Activated T-helper 17 cell treated with anti-CD3 and anti-CD28 coated beads, Interleukin-2, amount 50 U/mL, for 72 hours (primary cell): ENCODE results near the gene CMTM6. TPM values are rescaled to one million over a fixed set of nuclear protein-coding genes. Genes with fewer than 3 reads are reported as not detected.
"Not testable (repeated sequence)": the region's sequence is repeated elsewhere in the genome, so short reads cannot be mapped to it uniquely, and the experiment has no call there.

ENCODE experiments used
- ATAC-seq: fragments of 150-1000 bp; cut with Tn5 transposase; replicated peaks from 2 replicates; pipeline ENCODE4 v1.10.0; 2021; ENCODE audit warnings: mild to moderate bottlenecking, moderate library complexity
- H3K27ac Mint-ChIP-seq: one replicate; pipeline ENCODE4 v1.8.0; 2022; ENCODE audit warnings: mixed read lengths
- H3K27me3 Mint-ChIP-seq: one replicate; pipeline ENCODE4 v1.8.0; 2022; ENCODE audit warnings: mixed read lengths
- H3K36me3 Mint-ChIP-seq: one replicate; pipeline ENCODE4 v1.8.0; 2022; ENCODE audit warnings: low read depth, mild to moderate bottlenecking, mixed read lengths
- H3K4me1 Mint-ChIP-seq: one replicate; pipeline ENCODE4 v1.8.0; 2022; ENCODE audit warnings: mixed read lengths
- H3K4me3 Mint-ChIP-seq: one replicate; pipeline ENCODE4 v1.8.0; 2022; ENCODE audit warnings: mild to moderate bottlenecking, mixed read lengths
- H3K9me3 Mint-ChIP-seq: one replicate; pipeline ENCODE4 v1.8.0; 2022; ENCODE audit warnings: mixed read lengths
- total RNA-seq, 2 donors: library from RNA; stranded (reverse); gene quantifications; one replicate each; pipeline ENCODE4 v1.2.3, GENCODE V29; 2022

The CMTM6 gene
- total RNA-seq, 2 donors from 2014 or later, result 101 to 124 TPM

- Mint-ChIP-seq H3K36me3 (peaks cover 55% of the 10 kb centered on the region), H3K27me3 (no peaks in the 10 kb centered on the region), H3K4me1 (peaks cover 29% of the 10 kb centered on the region), H3K4me3 (no peak overlapping the region), H3K27ac (peak overlapping the region; percentile 63), H3K9me3 (peaks cover 4% of the 10 kb centered on the region)
- ATAC-seq, result no peak
Measured at GRCh38 chr3:32454111-32454510, 48.5 kb downstream of the CMTM6 start.

- no peak overlapping the region for H3K4me3 Mint-ChIP-seq
- peaks cover 61% of the 10 kb centered on the region for H3K36me3 Mint-ChIP-seq
- peaks cover 27% of the 10 kb centered on the region for H3K4me1 Mint-ChIP-seq
- H3K27me3 Mint-ChIP-seq, result no peaks in the 10 kb centered on the region
- H3K9me3 Mint-ChIP-seq, result peaks cover 3% of the 10 kb centered on the region
- peak overlapping the region; percentile 69 for H3K27ac Mint-ChIP-seq
- no peak for ATAC-seq
Measured at GRCh38 chr3:32453346-32453745, 49.3 kb downstream of the CMTM6 start.

GRCh38 chr3:32452009-32452408 lies 50.6 kb downstream of the CMTM6 start:
- peaks cover 66% of the 10 kb centered on the region for H3K36me3 Mint-ChIP-seq
- no peak for ATAC-seq
- H3K27me3 Mint-ChIP-seq, result no peaks in the 10 kb centered on the region
- no peak overlapping the region for H3K27ac Mint-ChIP-seq
- H3K9me3 Mint-ChIP-seq, result no peaks in the 10 kb centered on the region
- peaks cover 26% of the 10 kb centered on the region for H3K4me1 Mint-ChIP-seq
- no peak overlapping the region for H3K4me3 Mint-ChIP-seq

- no peak for ATAC-seq
- peaks cover 75% of the 10 kb centered on the region for H3K36me3 Mint-ChIP-seq
- peaks cover 34% of the 10 kb centered on the region for H3K4me1 Mint-ChIP-seq
- H3K9me3 Mint-ChIP-seq, result no peaks in the 10 kb centered on the region
- no peak overlapping the region for H3K4me3 Mint-ChIP-seq
- no peaks in the 10 kb centered on the region for H3K27me3 Mint-ChIP-seq
- peak overlapping the region; percentile 73 for H3K27ac Mint-ChIP-seq
Measured at GRCh38 chr3:32450992-32451659, 51.5 kb downstream of the CMTM6 start.

GRCh38 chr3:32450426-32450825 lies 52.2 kb downstream of the CMTM6 start:
- Mint-ChIP-seq H3K9me3 (no peaks in the 10 kb centered on the region), H3K27me3 (no peaks in the 10 kb centered on the region), H3K4me1 (peaks cover 28% of the 10 kb centered on the region), H3K4me3 (no peak overlapping the region), H3K27ac (peak overlapping the region; percentile 73), H3K36me3 (peaks cover 82% of the 10 kb centered on the region)
- ATAC-seq, result no peak

- no peak overlapping the region for H3K4me3 Mint-ChIP-seq
- H3K27ac Mint-ChIP-seq, result no peak overlapping the region
- peaks cover 78% of the 10 kb centered on the region for H3K36me3 Mint-ChIP-seq
- no peak for ATAC-seq
- H3K27me3 Mint-ChIP-seq, result no peaks in the 10 kb centered on the region
- no peaks in the 10 kb centered on the region for H3K9me3 Mint-ChIP-seq
- peaks cover 26% of the 10 kb centered on the region for H3K4me1 Mint-ChIP-seq
Measured at GRCh38 chr3:32449691-32450090, 53.0 kb downstream of the CMTM6 start.

GRCh38 chr3:32448686-32449474 lies 53.8 kb downstream of the CMTM6 start:
- H3K9me3 Mint-ChIP-seq, result no peaks in the 10 kb centered on the region
- peaks cover 24% of the 10 kb centered on the region for H3K4me1 Mint-ChIP-seq
- H3K27ac Mint-ChIP-seq, result peak overlapping the region; percentile 63
- H3K4me3 Mint-ChIP-seq, result no peak overlapping the region
- H3K27me3 Mint-ChIP-seq, result no peaks in the 10 kb centered on the region
- ATAC-seq, result no peak
- peaks cover 71% of the 10 kb centered on the region for H3K36me3 Mint-ChIP-seq

- Mint-ChIP-seq H3K36me3 (peaks cover 71% of the 10 kb centered on the region), H3K4me3 (no peak overlapping the region)
Measured at GRCh38 chr3:32447865-32448400, 54.7 kb downstream of the CMTM6 start.

GRCh38 chr3:32443478-32443877 lies 59.2 kb downstream of the CMTM6 start:
- Mint-ChIP-seq H3K4me3 (peak overlapping the region; percentile 32), H3K9me3 (no peaks in the 10 kb centered on the region), H3K4me1 (peaks cover 45% of the 10 kb centered on the region), H3K27me3 (no peaks in the 10 kb centered on the region), H3K27ac (peak overlapping the region; percentile 85), H3K36me3 (peaks cover 51% of the 10 kb centered on the region)
- peak; percentile 64 for ATAC-seq

More at GRCh38 chr3:32447865-32448400, 54.7 kb downstream of the CMTM6 start:
- H3K27me3 Mint-ChIP-seq, result no peaks in the 10 kb centered on the region
- H3K4me1 Mint-ChIP-seq, result peaks cover 32% of the 10 kb centered on the region
- ATAC-seq, result peak; percentile 17
- H3K27ac Mint-ChIP-seq, result peak overlapping the region; percentile 63
- H3K9me3 Mint-ChIP-seq, result no peaks in the 10 kb centered on the region

- no peak overlapping the region for H3K4me3 Mint-ChIP-seq
Measured at GRCh38 chr3:32442766-32443165, 59.9 kb downstream of the CMTM6 start.

GRCh38 chr3:32440611-32441350 lies 61.9 kb downstream of the CMTM6 start:
- H3K4me3 Mint-ChIP-seq, result no peak overlapping the region
- no peaks in the 10 kb centered on the region for H3K27me3 Mint-ChIP-seq
- H3K36me3 Mint-ChIP-seq, result peaks cover 25% of the 10 kb centered on the region
- no peak overlapping the region for H3K27ac Mint-ChIP-seq
- no peaks in the 10 kb centered on the region for H3K9me3 Mint-ChIP-seq
- no peak for ATAC-seq
- H3K4me1 Mint-ChIP-seq, result peaks cover 47% of the 10 kb centered on the region

More at GRCh38 chr3:32442766-32443165, 59.9 kb downstream of the CMTM6 start:
- Mint-ChIP-seq H3K36me3 (peaks cover 44% of the 10 kb centered on the region), H3K4me1 (peaks cover 48% of the 10 kb centered on the region), H3K27ac (peak overlapping the region; percentile 85), H3K27me3 (no peaks in the 10 kb centered on the region), H3K9me3 (no peaks in the 10 kb centered on the region)
- ATAC-seq, result no peak

GRCh38 chr3:32439421-32439820 lies 63.2 kb downstream of the CMTM6 start:
- Mint-ChIP-seq H3K4me3 (peak overlapping the region; percentile 64), H3K36me3 (peaks cover 20% of the 10 kb centered on the region)
- peak; percentile 27 for ATAC-seq

GRCh38 chr3:32438596-32439344 lies 63.9 kb downstream of the CMTM6 start:
- Mint-ChIP-seq H3K4me1 (peaks cover 44% of the 10 kb centered on the region), H3K27me3 (no peaks in the 10 kb centered on the region), H3K9me3 (no peaks in the 10 kb centered on the region), H3K27ac (peak overlapping the region; percentile 78), H3K36me3 (peaks cover 20% of the 10 kb centered on the region), H3K4me3 (peak overlapping the region; percentile 64)
- ATAC-seq, result peak; percentile 89

More at GRCh38 chr3:32439421-32439820, 63.2 kb downstream of the CMTM6 start:
- Mint-ChIP-seq H3K27ac (peak overlapping the region; percentile 78), H3K4me1 (peaks cover 47% of the 10 kb centered on the region)
- not testable (repeated sequence) for H3K27me3 Mint-ChIP-seq, H3K9me3 Mint-ChIP-seq

- peaks cover 11% of the 10 kb centered on the region for H3K36me3 Mint-ChIP-seq
- H3K27me3 Mint-ChIP-seq, result no peaks in the 10 kb centered on the region
- peak overlapping the region; percentile 78 for H3K27ac Mint-ChIP-seq
- ATAC-seq, result no peak
- no peaks in the 10 kb centered on the region for H3K9me3 Mint-ChIP-seq
- peak overlapping the region; percentile 64 for H3K4me3 Mint-ChIP-seq
- peaks cover 38% of the 10 kb centered on the region for H3K4me1 Mint-ChIP-seq
Measured at GRCh38 chr3:32437896-32438295, 64.8 kb downstream of the CMTM6 start.
